HCT116 (cell line): ENCODE measurements around the gene PRR5L. TPM values are rescaled to one million over a fixed set of nuclear protein-coding genes. Genes with fewer than 3 reads are reported as not detected.

Experiments
- ATAC-seq: fragments of 200-7000 bp; cut with Tn5 transposase; 2 replicates; pipeline ENCODE4 v1.9.1; 2020; ENCODE audit warnings: mild to moderate bottlenecking, moderate library complexity
- BruUV-seq: library from RNA; stranded (reverse); fragments of 400-500 nt; replicated peaks from 2 replicates; lab custom pipeline; 2021; lab: Mats Ljungman, UMichigan
- CTCF ChIA-PET: fragments of 300-600 bp; sonication (Branson Sonifier 250); formaldehyde crosslinking; loops from one replicate; lab custom pipeline; 2021; ENCODE audit warnings: antibody characterized with exemption; lab: Charles Lee
- POLR2A ChIA-PET: fragments of 300-600, 350-600 bp; sonication (Branson Sonifier 250); formaldehyde crosslinking; loops from one replicate; lab custom pipeline; 2021; ENCODE audit warnings: antibody characterized with exemption; lab: Charles Lee
- RAD21 ChIA-PET, 2 experiments: fragments of 300-600 bp; sonication (Branson Sonifier 250); formaldehyde crosslinking; loops; one replicate each; lab custom pipeline; 2023; ENCODE audit warnings: low total read pairs in 2 of 2; ENCODE audit not compliant: uncharacterized antibody in 2 of 2, unreplicated experiment in 2 of 2, low non-redundant PET in 1 of 2; lab: Charles Lee
- DNase-seq: peaks from one replicate; pipeline ENCODE4 v3.0.0-alpha.2; 2010; ENCODE audit warnings: low read depth, low spot score
- H2AFZ ChIP-seq: fragments of 200-600 bp; shearing (Covaris generic), sonication (generic); 2 replicates; pipeline ENCODE4 v1.6.1; 2017; ENCODE audit warnings: low read depth, mixed run types, mixed read lengths, antibody characterized with exemption, low read length; ENCODE audit not compliant: poor library complexity, severe bottlenecking
- H3K27ac ChIP-seq: 2 replicates; pipeline ENCODE4 v1.5.1; 2012; ENCODE audit warnings: low read depth, low read length
- H3K27me3 ChIP-seq: fragments of 200-600 bp; sonication (generic); 2 replicates; pipeline ENCODE4 v1.6.1; 2016; ENCODE audit warnings: mixed run types, low read length, mixed read lengths; ENCODE audit not compliant: insufficient read depth
- H3K36me3 ChIP-seq, 2 experiments: fragments of 200-500 bp in 1 of 2; fragments of 200-600 bp in 1 of 2; sonication (Bioruptor generic) in 1 of 2; sonication (generic) in 1 of 2; 2 replicates each; pipeline versions ENCODE4 v1.5.1 to v1.6.1; 2014 to 2016; ENCODE audit warnings: low read length in 2 of 2, inconsistent platforms in 1 of 2, mixed read lengths in 1 of 2, mixed run types in 1 of 2; ENCODE audit not compliant: insufficient read depth in 2 of 2, control insufficient read depth in 1 of 2
- H3K4me1 ChIP-seq, 2 experiments: fragments of 200-600 bp in 1 of 2; sonication (generic) in 1 of 2; 2 replicates each; pipeline versions ENCODE4 v1.5.1 to v1.6.1; 2012 to 2017; ENCODE audit warnings: low read length in 2 of 2, inconsistent platforms in 1 of 2, mild to moderate bottlenecking in 1 of 2, mixed read lengths in 1 of 2, mixed run types in 1 of 2, moderate library complexity in 1 of 2; ENCODE audit not compliant: insufficient read depth in 2 of 2, control insufficient read depth in 1 of 2
- H3K4me2 ChIP-seq: fragments of 200-600 bp; sonication (generic); 2 replicates; pipeline ENCODE4 v1.6.1; 2017; ENCODE audit warnings: mixed run types, low read length, mixed read lengths
- H3K4me3 ChIP-seq, 2 experiments: fragments of 200-600 bp in 1 of 2; sonication (generic) in 1 of 2; replicated peaks in 1 of 2; 2 replicates each; pipeline ENCODE4 v1.5.1; 2011 to 2016; ENCODE audit warnings: low read length in 2 of 2, control low read depth in 1 of 2, low read depth in 1 of 2, mild to moderate bottlenecking in 1 of 2, mixed read lengths in 1 of 2, mixed run types in 1 of 2
- H3K79me2 ChIP-seq: fragments of 200-600 bp; sonication (generic); 2 replicates; pipeline ENCODE4 v1.6.1; 2017; ENCODE audit warnings: mild to moderate bottlenecking, mixed run types, low read length, moderate library complexity, mixed read lengths; ENCODE audit not compliant: insufficient read depth
- H3K9ac ChIP-seq: fragments of 200-600 bp; sonication (generic); 2 replicates; pipeline ENCODE4 v1.6.1; 2016; ENCODE audit warnings: low read length, mixed read lengths
- H3K9me2 ChIP-seq: fragments of 200-600 bp; sonication (generic), shearing (Covaris generic); 2 replicates; pipeline ENCODE4 v1.6.1; 2017; ENCODE audit warnings: mixed run types, mild to moderate bottlenecking, moderate library complexity; ENCODE audit not compliant: insufficient read depth
- H3K9me3 ChIP-seq, 2 experiments: fragments of 200-500 bp in 1 of 2; fragments of 200-600 bp in 1 of 2; sonication (Bioruptor generic) in 1 of 2; sonication (generic) in 1 of 2; 2 replicates each; pipeline ENCODE4 v1.6.1; 2014 to 2017; ENCODE audit warnings: low read length in 2 of 2, mixed read lengths in 2 of 2, inconsistent platforms in 1 of 2, low read depth in 1 of 2, mild to moderate bottlenecking in 1 of 2, mixed run types in 1 of 2, moderate library complexity in 1 of 2; ENCODE audit not compliant: control insufficient read depth in 1 of 2, insufficient read depth in 1 of 2
- H4K20me1 ChIP-seq: fragments of 200-600 bp; sonication (generic), shearing (Covaris generic); 2 replicates; pipeline ENCODE4 v1.6.1; 2017; ENCODE audit warnings: mixed run types, mild to moderate bottlenecking, moderate library complexity; ENCODE audit not compliant: insufficient read depth
- ATF3 ChIP-seq: IDR thresholded peaks from 2 replicates; pipeline ENCODE4 v1.6.1; 2012
- CBX3 ChIP-seq: IDR thresholded peaks from 2 replicates; pipeline ENCODE4 v1.6.1; 2012; ENCODE audit warnings: low read depth
- EGR1 ChIP-seq: IDR thresholded peaks from 2 replicates; pipeline ENCODE4 v1.6.1; 2012; ENCODE audit warnings: low read depth
- FOSL1 ChIP-seq: IDR thresholded peaks from 2 replicates; pipeline ENCODE4 v1.6.1; 2012; ENCODE audit warnings: low read depth
- JUND ChIP-seq: IDR thresholded peaks from 2 replicates; pipeline ENCODE4 v1.6.1; 2012
- MAX ChIP-seq: IDR thresholded peaks from 2 replicates; pipeline ENCODE4 v1.6.1; 2012
- POLR2A ChIP-seq: IDR thresholded peaks from 2 replicates; pipeline ENCODE4 v1.7.0; 2011; ENCODE audit warnings: borderline replicate concordance; ENCODE audit not compliant: insufficient read depth, insufficient read length; ENCODE audit errors: extremely low read depth
- RAD21 ChIP-seq: IDR thresholded peaks from 2 replicates; pipeline ENCODE4 v1.6.1; 2012; ENCODE audit warnings: low read depth, mild to moderate bottlenecking
- SP1 ChIP-seq: IDR thresholded peaks from 2 replicates; pipeline ENCODE4 v1.6.1; 2012; ENCODE audit warnings: low read depth
- SRF ChIP-seq: IDR thresholded peaks from 2 replicates; pipeline ENCODE4 v1.6.1; 2012; ENCODE audit warnings: low read depth
- YY1 ChIP-seq: IDR thresholded peaks from 2 replicates; pipeline ENCODE4 v1.6.1; 2011; ENCODE audit warnings: low read length, low read depth, moderate library complexity, mild to moderate bottlenecking; ENCODE audit not compliant: insufficient replicate concordance; ENCODE audit errors: extremely low read depth
- ZBTB33 ChIP-seq: IDR thresholded peaks from 2 replicates; pipeline ENCODE4 v1.6.1; 2011; ENCODE audit warnings: mild to moderate bottlenecking, low read length, moderate library complexity; ENCODE audit not compliant: insufficient replicate concordance; ENCODE audit errors: extremely low read depth
- ZFX ChIP-seq: fragments of 450-650 bp; IDR thresholded peaks from 2 replicates; pipeline ENCODE4 v1.6.1; 2017
- intact Hi-C: fragments of 100-400 bp; cut with micrococcal nuclease; formaldehyde crosslinking; loops from 2 replicates; pipeline ENCODE4 v1.10.0; 2022
- total RNA-seq: library from RNA; stranded (reverse); gene quantifications from one replicate; pipeline ENCODE4 v1.2.1, GENCODE V29; 2021; ENCODE audit not compliant: unreplicated experiment

Gene PRR5L
- total RNA-seq, 1 experiment from 2014 or later: 0.47 TPM

- no peak for TF ChIP-seq ZBTB33
Observed at GRCh38 chr11:36308577-36308976, 12.5 kb downstream of the PRR5L start (continued).

- no peak for DNase-seq
- Histone ChIP-seq H3K4me3 (no peak overlapping the region), H3K9ac (no peak overlapping the region), H2AFZ (no peak overlapping the region), H3K79me2 (no peaks in the 10 kb centered on the region), H3K27me3 (peaks cover 35% of the 10 kb centered on the region), H3K9me2 (no peaks in the 10 kb centered on the region), H4K20me1 (no peaks in the 10 kb centered on the region), H3K36me3 (no peaks in the 10 kb centered on the region), H3K9me3 (no peaks in the 10 kb centered on the region), H3K4me1 (peaks cover 0 to 6% of the 10 kb centered on the region in 2 experiments; a peak in 1 of 4 replicates), H3K4me2 (no peak overlapping the region), H3K27ac (no peak overlapping the region)
- ChIA-PET POLR2A (no interaction called here), CTCF (no interaction called here), RAD21 (no interaction called here)
- TF ChIP-seq MAX (no peak), POLR2A (no peak)
- ATAC-seq: no peak
- BruUV-seq: no TSS peak
- intact Hi-C loops: no loop called here
Observed at GRCh38 chr11:36309779-36310178, 13.7 kb downstream of the PRR5L start.

GRCh38 chr11:36311926-36312595 lies 16.0 kb downstream of the PRR5L start:
- Histone ChIP-seq H3K27ac (no peak overlapping the region), H3K4me3 (no peak overlapping the region), H3K4me1 (peaks cover 0 to 6% of the 10 kb centered on the region in 2 experiments; a peak in 1 of 4 replicates), H3K36me3 (no peaks in the 10 kb centered on the region), H3K9me2 (no peaks in the 10 kb centered on the region), H3K9me3 (no peaks in the 10 kb centered on the region), H3K4me2 (no peak overlapping the region), H2AFZ (no peak overlapping the region), H4K20me1 (no peaks in the 10 kb centered on the region), H3K79me2 (no peaks in the 10 kb centered on the region), H3K9ac (no peak overlapping the region), H3K27me3 (peaks cover 58% of the 10 kb centered on the region)
- ChIA-PET CTCF (no interaction called here), POLR2A (no interaction called here), RAD21 (no interaction called here)
- BruUV-seq: no TSS peak
- ATAC-seq: no peak
- DNase-seq: no peak
- intact Hi-C loops: no loop called here
- TF ChIP-seq RAD21: no peak
- no peak for TF ChIP-seq JUND
- TF ChIP-seq MAX: no peak
- TF ChIP-seq ZBTB33: no peak
- TF ChIP-seq SP1: no peak
- no peak for TF ChIP-seq FOSL1
- no peak for TF ChIP-seq ATF3
- no peak for TF ChIP-seq POLR2A
- no peak for TF ChIP-seq CBX3
- TF ChIP-seq YY1: no peak
- no peak for TF ChIP-seq SRF
- no peak for TF ChIP-seq EGR1
- no peak for TF ChIP-seq ZFX
